GM19324 (cell line): ENCODE data around the gene DTX1.

ENCODE experiments used
- ATAC-seq: cut with Tn5 transposase; IDR thresholded peaks from one replicate; pipeline ENCODE4 v1.9.1; 2021; ENCODE audit warnings: mild to moderate bottlenecking, moderate library complexity; ENCODE audit not compliant: unreplicated experiment, low FRiP score

The DTX1 gene

GRCh38 chr12:113056631-113057488 is at the start of gene DTX1:
DTX1 (plus strand) TSS chr12:113056730; CDS start chr12:113058193, 1,463 bp downstream.
- no peak for ATAC-seq

DNA sequence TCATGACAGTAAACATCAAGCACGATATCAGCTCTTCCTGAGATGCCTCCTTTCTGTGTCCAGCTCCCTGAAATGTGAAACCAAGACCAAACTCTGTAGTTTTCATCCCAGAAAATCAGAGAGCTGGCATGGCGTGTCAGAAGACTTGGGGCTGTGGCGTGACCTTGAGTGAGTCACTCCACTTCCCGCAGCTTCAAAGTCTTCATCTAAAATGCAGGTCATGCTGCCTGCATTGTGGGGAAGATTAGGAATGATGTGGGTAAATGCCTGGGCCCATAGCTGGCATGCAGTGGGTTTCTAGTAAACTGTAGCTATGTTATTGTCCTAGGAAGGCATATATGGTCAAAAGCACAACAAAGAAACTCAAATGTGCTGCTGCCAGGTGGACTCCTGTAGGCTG is 49.4 kb upstream of the DTX1 start:
- no peak for ATAC-seq

- ATAC-seq = no peak
Observed at GRCh38 chr12:113010701-113011100, 45.8 kb upstream of the DTX1 start.

GRCh38 chr12:113014565-113014964 is 42.0 kb upstream of the DTX1 start:
- no peak for ATAC-seq

- ATAC-seq = no peak
Observed at GRCh38 chr12:113016796-113017195, 39.7 kb upstream of the DTX1 start.

DNA sequence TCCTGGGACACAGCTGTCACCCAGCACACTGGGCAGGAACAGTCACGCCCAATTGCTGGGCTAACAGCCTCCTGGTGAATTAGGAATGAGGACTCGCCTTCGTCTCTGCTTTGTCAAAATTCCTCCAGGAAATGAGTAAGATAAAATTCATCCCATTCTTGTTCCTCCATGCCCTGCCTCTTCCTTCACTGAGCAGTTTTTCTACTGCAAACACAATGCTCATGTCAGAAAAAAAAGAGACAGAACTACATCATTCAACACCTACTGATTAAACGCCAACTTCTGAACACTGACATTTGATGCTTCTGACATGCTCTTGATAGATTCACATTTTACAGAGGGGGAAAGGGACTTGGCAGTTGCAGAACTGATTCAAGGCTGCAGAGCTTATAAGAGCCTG is 37.5 kb upstream of the DTX1 start:
- ATAC-seq = no peak

DNA sequence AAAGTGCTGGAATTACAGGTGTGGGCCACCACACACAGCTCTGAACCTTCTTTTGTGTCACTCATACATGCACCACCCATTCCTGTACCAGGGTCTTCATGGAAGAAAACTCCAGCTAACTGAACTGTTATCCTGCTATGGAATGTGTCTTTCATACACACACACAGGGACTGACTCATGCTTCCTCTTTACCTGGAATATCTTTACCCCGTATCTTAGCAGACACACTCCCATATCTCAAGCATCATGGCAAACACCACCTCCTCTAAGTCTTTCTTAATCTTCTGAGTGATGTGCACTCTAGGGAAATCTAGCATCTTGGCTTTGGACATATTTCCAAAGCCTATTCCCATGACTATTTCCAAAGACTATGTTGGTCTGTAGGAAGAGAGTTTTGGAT is 35.0 kb upstream of the DTX1 start:
- ATAC-seq = no peak

DNA sequence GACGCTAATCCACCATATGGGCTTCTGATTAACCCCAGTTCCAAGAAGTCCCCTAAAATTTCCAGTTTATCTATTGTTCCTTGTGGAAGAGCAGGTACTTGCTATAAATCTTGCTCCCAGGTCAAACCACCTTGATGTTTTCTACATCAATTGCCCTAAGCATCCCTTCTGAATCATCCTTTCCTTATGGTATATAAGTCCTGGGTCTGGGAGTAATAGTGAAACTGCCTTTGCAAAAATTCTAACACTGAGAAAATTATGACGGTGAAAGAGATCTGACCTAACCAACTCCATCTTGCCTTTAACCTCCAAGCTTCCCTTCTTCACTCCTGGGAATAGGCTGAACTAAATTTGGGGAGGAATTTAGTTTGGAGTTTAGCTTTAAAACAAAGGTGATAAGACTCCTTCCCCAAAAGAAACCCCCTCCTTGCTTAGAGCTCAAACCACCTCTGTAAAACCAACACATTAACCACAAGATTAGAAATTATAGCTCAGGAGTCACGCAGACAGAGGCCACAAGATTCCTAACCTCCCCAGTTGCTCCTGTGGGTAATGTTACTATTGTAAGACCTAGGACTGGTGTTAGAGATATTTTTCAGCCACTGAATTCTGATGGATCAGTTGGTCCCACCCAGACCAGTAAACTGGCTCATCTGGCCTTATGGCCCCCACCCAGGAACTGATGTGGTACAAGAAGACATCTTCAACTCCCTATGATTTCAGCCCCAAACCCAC is 33.8 kb upstream of the DTX1 start:
- ATAC-seq = no peak

GRCh38 chr12:113027726-113028125 is 28.8 kb upstream of the DTX1 start:
- no peak for ATAC-seq

- ATAC-seq = no peak
Observed at GRCh38 chr12:113030875-113031525, 25.5 kb upstream of the DTX1 start.

GRCh38 chr12:113039911-113040445 is 16.6 kb upstream of the DTX1 start:
- no peak for ATAC-seq

DNA sequence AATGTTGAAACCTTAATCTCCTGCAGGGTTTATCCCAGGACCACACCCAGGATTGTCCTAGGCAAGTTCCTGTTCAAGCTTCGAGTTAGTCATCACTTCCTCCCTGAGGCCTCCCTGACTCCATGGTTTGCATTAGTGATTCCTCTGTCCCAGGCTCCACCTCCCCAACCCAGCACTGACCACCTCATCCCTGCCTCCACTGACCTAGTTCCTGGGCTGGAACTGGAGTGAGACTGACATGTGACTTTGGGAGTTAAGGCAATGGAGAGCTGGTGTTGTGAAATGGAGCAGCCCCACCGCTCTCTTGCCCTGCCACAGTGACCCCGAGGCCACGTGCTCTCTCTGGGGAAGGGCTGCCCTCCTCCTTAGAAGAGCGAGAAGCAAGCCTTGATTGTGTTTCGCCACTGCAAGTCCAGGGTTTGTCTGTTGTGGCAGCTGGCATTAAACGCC is 15.8 kb upstream of the DTX1 start:
- no peak for ATAC-seq

- no peak for ATAC-seq
Observed at GRCh38 chr12:113041560-113041959, 15.0 kb upstream of the DTX1 start.

GRCh38 chr12:113043240-113043639 is 13.3 kb upstream of the DTX1 start:
- ATAC-seq = no peak

DNA sequence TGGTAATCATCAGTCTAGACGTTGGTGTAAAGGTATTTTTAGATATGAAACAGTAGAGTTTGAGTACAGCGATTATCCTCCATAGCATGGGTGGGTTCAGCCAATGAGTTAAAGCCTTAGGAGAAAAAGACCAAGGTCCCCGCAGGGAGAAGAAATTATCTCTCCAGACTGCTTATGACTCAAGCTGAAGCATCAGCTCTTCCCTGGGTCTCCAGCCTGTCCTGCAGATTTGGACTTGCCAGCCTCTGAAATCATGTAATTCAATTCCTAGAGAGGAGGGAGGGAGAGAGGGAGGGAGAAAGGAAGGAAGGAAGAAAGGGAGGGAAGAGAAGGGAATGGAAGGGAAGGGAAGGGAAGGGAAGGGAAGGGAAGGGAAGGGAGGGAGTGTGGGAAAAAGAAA is 12.0 kb upstream of the DTX1 start:
- no peak for ATAC-seq

GRCh38 chr12:113048716-113049127 is 7.8 kb upstream of the DTX1 start:
- no peak for ATAC-seq

- no peak for ATAC-seq
Observed at GRCh38 chr12:113049976-113050742, 6.4 kb upstream of the DTX1 start.

GRCh38 chr12:113050795-113051194 is 5.7 kb upstream of the DTX1 start:
- ATAC-seq = no peak

GRCh38 chr12:113051759-113052158 is 4.8 kb upstream of the DTX1 start:
- no peak for ATAC-seq

DNA sequence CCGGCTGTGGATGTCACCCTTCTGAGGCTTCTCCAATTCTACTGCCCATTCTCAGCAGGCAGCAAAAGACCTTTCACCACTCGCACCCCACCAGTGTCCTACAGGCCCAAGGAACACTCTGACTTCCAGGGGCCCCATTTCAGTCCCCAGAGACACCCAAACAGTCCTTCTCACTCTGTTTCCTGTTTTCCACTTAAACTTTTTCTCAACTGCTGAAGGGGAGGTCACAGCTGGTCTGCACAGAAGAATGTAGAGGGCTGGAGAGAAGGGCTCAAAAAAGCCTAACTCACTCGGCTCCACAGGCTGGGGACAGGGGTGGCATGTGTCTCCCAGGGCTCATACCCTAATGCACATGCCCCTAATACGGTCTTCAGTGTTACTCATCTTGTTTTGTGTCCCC is 4.2 kb upstream of the DTX1 start:
- ATAC-seq = no peak
